Body of pancreas (tissue), 4 donors: ENCODE results near the gene CXCL8.

Experiments used
- CTCF ChIP-seq, 7 experiments: fragments of 450-650 bp in 4 of 7; fragments of 200-600 bp in 3 of 7; sonication (generic) in 3 of 7; IDR thresholded peaks; one replicate each; pipeline ENCODE4 v1.5.1; 2016 to 2019; ENCODE audit warnings: antibody characterized with exemption in 7 of 7
- POLR2A ChIP-seq, 3 donors: fragments of 450-650 bp; IDR thresholded peaks; one replicate each; pipeline ENCODE4 v1.6.1; 2016; ENCODE audit warnings: antibody characterized with exemption in 3 of 3, mild to moderate bottlenecking in 2 of 3

- no peak for TF ChIP-seq POLR2A (IDR thresholded peaks at IDR 0.05)
- no peak for TF ChIP-seq CTCF (IDR thresholded peaks at IDR 0.05)
These were observed 37.2 kb downstream of the CXCL8 start for GRCh38 chr4:73777612-73778011.
